ENCODE results near the gene CWF19L2.

DNA sequence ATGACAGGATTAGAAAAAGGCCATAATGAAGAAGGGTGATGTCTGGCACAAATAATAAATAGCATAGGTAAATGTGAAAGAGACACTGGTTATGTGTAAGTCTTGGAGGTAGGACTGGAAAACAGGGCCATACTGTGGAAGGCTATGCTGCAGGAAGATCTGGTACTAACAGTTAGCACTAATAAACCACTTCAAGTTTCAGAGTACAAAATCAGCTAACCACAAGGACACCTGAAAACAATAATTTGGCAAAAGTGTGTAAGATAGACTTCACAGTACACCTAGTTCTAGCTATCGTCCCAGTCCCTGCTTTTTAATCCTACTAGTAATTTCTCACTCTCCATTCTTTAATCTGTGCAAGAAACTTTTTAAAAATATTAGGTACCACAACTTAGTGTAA is 44.3 kb downstream of the CWF19L2 start:
- TF ChIP-seq, protein P1, sequence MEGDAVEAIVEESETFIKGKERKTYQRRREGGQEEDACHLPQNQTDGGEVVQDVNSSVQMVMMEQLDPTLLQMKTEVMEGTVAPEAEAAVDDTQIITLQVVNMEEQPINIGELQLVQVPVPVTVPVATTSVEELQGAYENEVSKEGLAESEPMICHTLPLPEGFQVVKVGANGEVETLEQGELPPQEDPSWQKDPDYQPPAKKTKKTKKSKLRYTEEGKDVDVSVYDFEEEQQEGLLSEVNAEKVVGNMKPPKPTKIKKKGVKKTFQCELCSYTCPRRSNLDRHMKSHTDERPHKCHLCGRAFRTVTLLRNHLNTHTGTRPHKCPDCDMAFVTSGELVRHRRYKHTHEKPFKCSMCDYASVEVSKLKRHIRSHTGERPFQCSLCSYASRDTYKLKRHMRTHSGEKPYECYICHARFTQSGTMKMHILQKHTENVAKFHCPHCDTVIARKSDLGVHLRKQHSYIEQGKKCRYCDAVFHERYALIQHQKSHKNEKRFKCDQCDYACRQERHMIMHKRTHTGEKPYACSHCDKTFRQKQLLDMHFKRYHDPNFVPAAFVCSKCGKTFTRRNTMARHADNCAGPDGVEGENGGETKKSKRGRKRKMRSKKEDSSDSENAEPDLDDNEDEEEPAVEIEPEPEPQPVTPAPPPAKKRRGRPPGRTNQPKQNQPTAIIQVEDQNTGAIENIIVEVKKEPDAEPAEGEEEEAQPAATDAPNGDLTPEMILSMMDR (conservative IDR thresholded peaks at IDR 0.05; ENCODE audit: low read depth, low read length), result no peak
- no peak for TF ChIP-seq EZH2 (IDR thresholded peaks at IDR 0.05; ENCODE audit: low read length, unreplicated experiment)

Data from PC-3 (cell line).